ENCODE data around the gene MS4A10. TPM values are rescaled to one million over a fixed set of nuclear protein-coding genes. Genes with fewer than 3 reads are reported as not detected.
A peak's percentile ranks its signal among the peaks of the same experiment; 100 is the strongest.

Gene MS4A10
- total RNA-seq, 2 experiments from 2014 or later: not detected

DNA sequence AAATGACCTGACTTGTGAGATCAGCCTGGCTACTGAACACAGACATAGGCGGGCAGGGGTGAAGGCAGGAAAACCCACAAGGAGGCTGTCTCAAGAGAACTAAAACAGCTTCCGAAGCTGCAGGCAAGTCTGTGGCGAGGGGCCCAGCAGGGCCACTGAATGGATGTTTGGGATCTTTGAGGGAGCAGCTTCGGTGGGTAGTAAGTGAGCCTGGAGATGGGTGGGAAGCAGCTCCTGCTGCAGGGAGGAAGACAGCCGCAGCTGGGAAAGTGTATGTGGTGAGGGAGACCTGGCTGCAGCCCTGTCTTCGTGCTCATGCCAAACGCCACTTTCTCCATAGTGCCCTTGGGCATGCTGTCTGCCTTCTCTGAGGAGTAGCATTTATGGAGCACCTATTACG lies 60.2 kb downstream of the MS4A10 start:
- intact Hi-C loops (cut with micrococcal nuclease): no loop called here
- DNase-seq (no peak), ATAC-seq (no peak)
- peak overlapping the region; percentile 75 for H3K4me3 Mint-ChIP-seq
- no peaks in the 10 kb centered on the region for H3K27me3 Mint-ChIP-seq
- CTCF ChIA-PET: interaction anchor here (4.5 kb wide), 1 partner anchor 54 kb away, joined by 18 read pairs; no protein-coding TSS in a partner anchor
- TF ChIP-seq, protein P1, sequence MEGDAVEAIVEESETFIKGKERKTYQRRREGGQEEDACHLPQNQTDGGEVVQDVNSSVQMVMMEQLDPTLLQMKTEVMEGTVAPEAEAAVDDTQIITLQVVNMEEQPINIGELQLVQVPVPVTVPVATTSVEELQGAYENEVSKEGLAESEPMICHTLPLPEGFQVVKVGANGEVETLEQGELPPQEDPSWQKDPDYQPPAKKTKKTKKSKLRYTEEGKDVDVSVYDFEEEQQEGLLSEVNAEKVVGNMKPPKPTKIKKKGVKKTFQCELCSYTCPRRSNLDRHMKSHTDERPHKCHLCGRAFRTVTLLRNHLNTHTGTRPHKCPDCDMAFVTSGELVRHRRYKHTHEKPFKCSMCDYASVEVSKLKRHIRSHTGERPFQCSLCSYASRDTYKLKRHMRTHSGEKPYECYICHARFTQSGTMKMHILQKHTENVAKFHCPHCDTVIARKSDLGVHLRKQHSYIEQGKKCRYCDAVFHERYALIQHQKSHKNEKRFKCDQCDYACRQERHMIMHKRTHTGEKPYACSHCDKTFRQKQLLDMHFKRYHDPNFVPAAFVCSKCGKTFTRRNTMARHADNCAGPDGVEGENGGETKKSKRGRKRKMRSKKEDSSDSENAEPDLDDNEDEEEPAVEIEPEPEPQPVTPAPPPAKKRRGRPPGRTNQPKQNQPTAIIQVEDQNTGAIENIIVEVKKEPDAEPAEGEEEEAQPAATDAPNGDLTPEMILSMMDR (IDR thresholded peaks at IDR 0.05): no peak
- peaks cover 48% of the 10 kb centered on the region for H3K36me3 Mint-ChIP-seq (ENCODE audit: low read depth)
- no peaks in the 10 kb centered on the region for H3K9me3 Mint-ChIP-seq
- peak overlapping the region; percentile 5 for H3K27ac Mint-ChIP-seq
- POLR2A ChIA-PET: interaction anchor here (0.6 to 1.0 kb wide), 3 partner anchors 52 to 526 kb away, joined by 3 read pairs; partner anchors contain the start of gene PRPF19
- H3K4me1 Mint-ChIP-seq (ENCODE audit: low read depth): peaks cover 36% of the 10 kb centered on the region

DNA sequence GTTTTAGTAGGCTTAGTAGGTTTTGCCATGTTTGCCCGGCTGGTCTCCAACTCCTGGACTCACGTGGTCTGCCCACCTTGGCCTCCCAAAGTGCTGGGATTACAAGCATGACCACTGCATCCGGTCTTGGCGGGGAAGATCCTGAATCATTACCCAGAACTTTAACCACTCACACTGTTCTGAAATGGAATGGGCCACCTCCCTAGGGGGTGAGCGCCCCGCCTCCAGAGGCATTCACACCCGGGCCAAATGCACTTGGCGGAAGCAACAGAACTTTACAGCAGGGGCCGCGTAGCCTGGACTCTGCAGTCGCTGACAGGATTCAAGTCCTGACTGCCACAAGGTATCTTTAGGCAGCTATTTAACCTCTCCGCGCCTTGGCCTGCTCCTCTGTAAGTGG lies 62.1 kb downstream of the MS4A10 start:
- Mint-ChIP-seq H3K36me3 (ENCODE audit: low read depth) (peaks cover 64% of the 10 kb centered on the region), H3K27ac (no peak overlapping the region), H3K9me3 (no peaks in the 10 kb centered on the region), H3K4me1 (ENCODE audit: low read depth) (peaks cover 27% of the 10 kb centered on the region), H3K27me3 (no peaks in the 10 kb centered on the region), H3K4me3 (no peak overlapping the region)
- intact Hi-C loops (cut with micrococcal nuclease): no loop called here
- ChIA-PET POLR2A (interaction anchor here (1.0 to 1.5 kb wide), 2 partner anchors 9 to 49 kb away, joined by 3 read pairs; partner anchors contain the start of gene PTGDR2), CTCF (interaction anchor here (3.0 kb wide), 1 partner anchor 16 kb away, joined by 14 read pairs; no protein-coding TSS in a partner anchor)
- ATAC-seq: no peak
- DNase-seq: no peak
- TF ChIP-seq, protein P1 (IDR thresholded peaks at IDR 0.05): no peak

DNA sequence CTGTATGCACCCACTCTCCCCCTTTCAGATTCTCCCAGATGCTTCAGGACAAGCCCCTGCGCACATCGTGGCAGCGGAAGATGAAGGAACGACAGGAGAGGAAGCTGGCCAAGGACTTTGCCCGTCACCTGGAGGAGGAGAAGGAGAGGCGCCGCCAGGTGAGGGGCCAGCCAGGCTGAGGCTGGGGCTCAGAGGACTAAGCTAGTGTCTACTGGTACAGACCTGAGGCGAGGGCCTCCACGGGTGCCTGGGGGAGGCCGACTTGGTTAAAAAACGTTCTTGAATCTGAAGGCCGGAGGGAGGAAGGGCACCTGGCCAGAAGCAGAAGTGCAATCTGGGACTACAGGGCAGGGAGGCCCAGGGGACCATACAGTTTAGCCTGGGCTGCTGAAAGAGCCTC lies 62.8 kb downstream of the MS4A10 start:
- H3K4me1 Mint-ChIP-seq (ENCODE audit: low read depth): peaks cover 27% of the 10 kb centered on the region
- H3K9me3 Mint-ChIP-seq: no peaks in the 10 kb centered on the region
- H3K36me3 Mint-ChIP-seq (ENCODE audit: low read depth): peaks cover 61% of the 10 kb centered on the region
- H3K27me3 Mint-ChIP-seq: no peaks in the 10 kb centered on the region
- DNase-seq (no peak), ATAC-seq (no peak)
- TF ChIP-seq, protein P1 (IDR thresholded peaks at IDR 0.05): no peak
- no peak overlapping the region for H3K27ac Mint-ChIP-seq
- no peak overlapping the region for H3K4me3 Mint-ChIP-seq
- ChIA-PET CTCF (interaction anchor here (3.0 kb wide), 1 partner anchor 17 kb away, joined by 14 read pairs; no protein-coding TSS in a partner anchor), POLR2A (no interaction called here)
- intact Hi-C loops (cut with micrococcal nuclease): no loop called here

DNA sequence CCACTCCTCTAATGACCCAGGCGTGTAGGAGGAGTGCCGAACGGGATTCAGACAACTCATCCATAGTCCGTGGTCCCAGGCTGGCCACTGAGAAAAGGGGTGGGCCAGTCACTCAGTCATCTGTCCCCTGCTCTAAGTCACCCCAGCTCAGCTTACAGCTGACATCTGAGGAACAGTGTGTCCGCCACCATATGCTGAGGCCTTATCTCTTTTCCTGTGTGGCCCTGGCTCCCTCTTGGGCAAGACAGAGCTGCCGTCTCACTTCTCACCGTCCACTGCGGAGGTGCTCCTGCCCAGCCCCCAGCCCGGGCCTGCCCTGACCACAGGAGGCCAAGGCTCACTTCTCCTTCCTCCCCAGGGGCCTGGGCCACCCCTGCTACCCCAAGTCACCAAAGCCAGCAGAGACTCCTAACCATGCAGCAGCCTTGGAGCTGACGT lies 63.6 kb downstream of the MS4A10 start:
- TF ChIP-seq, protein P1 (IDR thresholded peaks at IDR 0.05): no peak
- Mint-ChIP-seq H3K27ac (no peak overlapping the region), H3K4me1 (ENCODE audit: low read depth) (peaks cover 22% of the 10 kb centered on the region), H3K9me3 (no peaks in the 10 kb centered on the region), H3K4me3 (no peak overlapping the region), H3K27me3 (no peaks in the 10 kb centered on the region), H3K36me3 (ENCODE audit: low read depth) (peaks cover 62% of the 10 kb centered on the region)
- no peak for ATAC-seq
- intact Hi-C loops (cut with micrococcal nuclease): no loop called here
- CTCF ChIA-PET: interaction anchor here (0.5 to 3.0 kb wide), 4 partner anchors 18 to 265 kb away, joined by 3 to 14 read pairs (median 3); no protein-coding TSS in a partner anchor
- POLR2A ChIA-PET: no interaction called here
- no peak for DNase-seq

DNA sequence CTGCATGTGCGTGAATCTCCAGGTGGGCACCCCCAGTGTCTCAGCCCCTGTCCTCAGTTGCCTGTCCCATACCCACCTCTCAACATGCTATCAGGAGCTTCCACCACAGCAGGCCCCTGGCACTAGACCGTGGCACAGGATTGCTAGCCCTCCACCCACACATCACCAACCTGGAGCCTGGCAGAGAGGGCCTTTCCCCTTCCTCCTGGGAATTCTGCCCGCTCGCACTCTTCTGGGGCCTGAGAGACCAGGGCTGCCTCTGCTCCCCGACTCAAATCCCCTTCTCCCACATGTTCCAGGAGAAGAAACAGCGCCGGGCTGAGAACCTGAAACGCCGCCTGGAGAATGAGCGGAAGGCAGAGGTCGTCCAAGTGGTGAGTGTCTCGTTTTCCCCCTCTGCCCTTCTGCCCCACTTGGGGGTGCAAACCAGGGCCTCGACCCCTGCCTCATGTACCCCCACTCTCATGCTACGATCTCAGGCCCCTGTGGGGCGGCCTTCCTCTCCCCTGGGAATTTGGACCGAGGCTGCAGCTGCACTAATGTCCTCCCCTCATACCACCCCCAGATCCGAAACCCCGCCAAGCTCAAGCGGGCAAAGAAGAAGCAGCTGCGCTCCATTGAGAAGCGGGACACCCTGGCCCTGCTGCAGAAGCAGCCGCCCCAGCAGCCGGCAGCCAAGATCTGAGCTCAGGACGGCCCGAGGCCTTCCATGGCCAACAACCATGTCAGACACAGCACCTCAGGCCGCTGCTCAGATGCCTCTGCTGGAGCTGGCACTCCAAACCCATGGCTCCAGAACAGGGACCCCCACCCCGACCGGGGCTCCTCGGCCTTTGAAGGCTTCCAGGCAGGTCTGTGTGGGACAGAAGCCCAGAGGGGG lies 64.7 kb downstream of the MS4A10 start:
- POLR2A ChIA-PET: interaction anchor here (0.7 to 2.0 kb wide), 2 partner anchors 18 to 54 kb away, joined by 3 to 5 read pairs; partner anchors contain the start of gene ZP1
- Mint-ChIP-seq H3K4me1 (ENCODE audit: low read depth) (peaks cover 12% of the 10 kb centered on the region), H3K36me3 (ENCODE audit: low read depth) (peaks cover 52% of the 10 kb centered on the region), H3K4me3 (no peak overlapping the region), H3K27ac (no peak overlapping the region), H3K9me3 (no peaks in the 10 kb centered on the region), H3K27me3 (no peaks in the 10 kb centered on the region)
- intact Hi-C loops (cut with micrococcal nuclease): no loop called here
- ATAC-seq (no peak), DNase-seq (no peak)
- TF ChIP-seq, protein P1 (IDR thresholded peaks at IDR 0.05): no peak
- CTCF ChIA-PET: interaction anchor here (1.0 to 3.0 kb wide), 5 partner anchors 19 to 74 kb away, joined by 3 to 11 read pairs (median 3); no protein-coding TSS in a partner anchor

Data from activated CD8-positive, alpha-beta T cell treated with anti-CD3 and anti-CD28 coated beads for 36 hours (primary cell).